Stimulated activated naive B cell treated with anti-CD40 and anti-IgM and Interleukin-4, amounts not matched to agents 10 μg/mL and 1 μg/mL and 100 μg/mL, for 72 hours (primary cell): Measurements from ENCODE around the gene MYL10.

ENCODE experiments used
- ATAC-seq, 2 donors: fragments of 150-1000 bp; cut with Tn5 transposase; replicated peaks; 2 replicates each; pipeline ENCODE4 v1.10.0; 2021; ENCODE audit warnings: moderate library complexity in 1 of 2
- DNase-seq: peaks from one replicate; pipeline ENCODE4 v3.0.0; 2021
- H3K27ac Mint-ChIP-seq: one replicate; pipeline ENCODE4 v1.8.0; 2022; ENCODE audit warnings: mild to moderate bottlenecking, mixed read lengths
- H3K27me3 Mint-ChIP-seq, 2 donors: one replicate each; pipeline ENCODE4 v1.8.0; 2022; ENCODE audit warnings: mixed read lengths in 2 of 2
- H3K36me3 Mint-ChIP-seq, 2 donors: one replicate each; pipeline ENCODE4 v1.8.0; 2022; ENCODE audit warnings: mixed read lengths in 2 of 2, mild to moderate bottlenecking in 1 of 2
- H3K4me1 Mint-ChIP-seq, 2 donors: one replicate each; pipeline ENCODE4 v1.8.0; 2022; ENCODE audit warnings: mixed read lengths in 2 of 2, mild to moderate bottlenecking in 1 of 2
- H3K4me3 Mint-ChIP-seq, 2 donors: one replicate each; pipeline ENCODE4 v1.8.0; 2022; ENCODE audit warnings: mild to moderate bottlenecking in 2 of 2, mixed read lengths in 2 of 2, moderate library complexity in 1 of 2
- H3K9me3 Mint-ChIP-seq, 2 donors: one replicate each; pipeline ENCODE4 v1.8.0; 2022; ENCODE audit warnings: mixed read lengths in 2 of 2, mild to moderate bottlenecking in 1 of 2

The MYL10 gene

DNA sequence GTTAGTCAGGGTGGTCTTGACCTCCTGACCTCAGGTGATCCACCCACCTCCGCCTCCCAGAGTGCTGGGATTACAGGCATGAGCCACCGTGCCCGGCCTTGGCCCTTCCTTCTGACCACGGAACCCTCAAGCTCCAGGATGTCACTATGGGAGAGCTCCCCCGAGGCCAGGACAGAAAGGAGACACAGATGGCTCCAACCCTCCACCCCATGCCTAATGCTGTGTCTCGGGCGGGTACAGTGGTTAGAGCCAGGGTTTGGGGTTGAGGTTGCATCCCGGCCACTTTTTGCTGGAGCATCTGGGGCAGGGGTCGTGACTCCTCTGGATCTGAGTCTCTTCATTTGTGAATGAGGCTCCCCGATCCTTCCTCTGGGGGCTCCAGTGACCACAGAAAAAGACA is 8.1 kb downstream of the MYL10 start:
- Mint-ChIP-seq H3K27me3 (peaks cover 25 to 26% of the 10 kb centered on the region in 2 donors), H3K27ac (no peak overlapping the region), H3K4me1 (peaks cover 2 to 5% of the 10 kb centered on the region in 2 donors), H3K4me3 (no peak overlapping the region), H3K36me3 (no peaks in the 10 kb centered on the region), H3K9me3 (peaks cover 0 to 2% of the 10 kb centered on the region in 2 donors)
- no peak for DNase-seq
- no peak for ATAC-seq

DNA sequence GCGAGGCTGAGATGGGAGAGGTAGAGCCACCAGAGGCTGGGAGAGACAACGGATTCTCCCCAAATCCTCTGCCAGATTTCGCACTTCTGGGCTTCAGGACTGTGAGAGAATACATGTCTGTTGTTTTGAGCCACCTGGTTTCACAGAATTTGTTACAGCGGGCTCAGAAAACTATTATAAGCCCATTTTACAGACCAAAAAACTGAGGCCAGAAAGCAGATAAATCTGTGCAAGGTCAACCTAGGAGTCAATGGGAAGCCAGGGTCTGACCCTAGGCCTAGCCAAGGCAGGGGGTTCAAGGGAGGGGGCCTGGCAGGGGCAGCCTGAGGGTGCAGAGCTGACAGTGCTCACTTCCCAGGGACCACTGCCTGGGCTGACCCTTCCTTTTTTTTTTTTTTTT is 8.7 kb downstream of the MYL10 start:
- Mint-ChIP-seq H3K4me3 (no peak overlapping the region), H3K27ac (peak overlapping the region; percentile 81), H3K27me3 (peaks cover 21 to 26% of the 10 kb centered on the region in 2 donors), H3K4me1 (peaks cover 0 to 5% of the 10 kb centered on the region in 2 donors), H3K36me3 (no peaks in the 10 kb centered on the region), H3K9me3 (peaks cover 0 to 2% of the 10 kb centered on the region in 2 donors)
- DNase-seq (no peak), ATAC-seq (no peak)

DNA sequence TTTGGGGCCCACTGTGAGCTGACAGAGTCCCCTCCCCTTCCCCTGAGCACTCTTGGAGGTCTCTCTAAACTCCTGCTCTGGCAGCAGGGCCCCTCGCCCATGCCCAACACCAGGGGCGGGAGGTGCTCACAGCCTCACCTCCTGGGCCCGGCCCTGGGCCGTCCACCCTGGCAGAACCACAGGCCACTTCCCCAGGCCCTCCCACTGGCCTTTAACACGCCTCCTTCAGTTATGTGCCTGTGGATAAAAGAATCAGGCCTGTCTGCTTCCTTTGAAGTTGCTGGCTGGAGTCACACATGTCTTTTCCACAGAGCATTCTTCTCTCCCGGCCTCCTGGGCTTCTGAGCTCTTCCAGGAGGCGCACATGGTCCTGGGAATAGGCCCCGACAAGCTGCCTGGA is 10.2 kb downstream of the MYL10 start:
- Mint-ChIP-seq H3K27me3 (peaks cover 24 to 31% of the 10 kb centered on the region in 2 donors), H3K4me1 (no peaks in the 10 kb centered on the region), H3K4me3 (no peak overlapping the region), H3K27ac (no peak overlapping the region), H3K36me3 (no peaks in the 10 kb centered on the region), H3K9me3 (peaks cover 0 to 2% of the 10 kb centered on the region in 2 donors)
- ATAC-seq (no peak), DNase-seq (no peak)

DNA sequence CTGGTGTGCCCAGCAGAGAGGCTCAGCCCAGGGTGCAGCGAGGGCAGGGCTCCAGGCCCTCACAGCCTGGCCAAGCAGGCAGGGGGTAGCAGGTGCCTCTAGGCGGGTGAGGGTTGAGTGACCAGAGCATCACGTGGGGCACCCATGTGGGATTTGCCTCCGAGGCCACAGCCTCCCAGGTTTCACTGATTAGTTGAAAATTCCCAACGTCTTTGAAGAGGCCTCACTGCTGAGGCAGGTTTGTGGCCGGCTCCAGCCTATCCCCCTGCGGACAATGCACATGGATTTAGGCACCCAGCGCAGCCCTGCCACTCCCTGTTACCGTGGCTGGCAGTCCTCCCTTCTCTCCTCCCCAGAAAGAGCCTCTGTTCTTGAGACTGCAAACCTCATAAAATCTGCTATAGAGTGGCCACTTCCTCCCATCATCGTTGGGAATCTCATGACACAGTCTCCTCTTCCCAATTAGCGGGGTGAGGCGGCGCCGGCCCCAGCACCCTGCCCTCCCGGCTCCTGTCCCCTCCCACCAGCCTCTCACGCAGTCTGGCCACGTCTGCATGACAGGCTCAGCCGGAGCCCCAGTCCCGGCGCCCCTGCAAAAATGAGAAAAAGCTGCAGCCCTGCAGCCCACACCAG is 10.8 kb downstream of the MYL10 start:
- no peak overlapping the region for H3K4me3 Mint-ChIP-seq

GRCh38 chr7:101617451-101618206 is 11.5 kb downstream of the MYL10 start:
- Mint-ChIP-seq H3K4me3 (no peak overlapping the region), H3K9me3 (peaks cover 0 to 2% of the 10 kb centered on the region in 2 donors), H3K4me1 (no peaks in the 10 kb centered on the region), H3K36me3 (no peaks in the 10 kb centered on the region), H3K27me3 (peaks cover 24 to 25% of the 10 kb centered on the region in 2 donors), H3K27ac (no peak overlapping the region)
- no peak for ATAC-seq
- DNase-seq = no peak

More for the DNA sequence above, 10.8 kb downstream of the MYL10 start:
- Mint-ChIP-seq H3K27ac (no peak overlapping the region), H3K4me1 (no peaks in the 10 kb centered on the region), H3K27me3 (peaks cover 24 to 31% of the 10 kb centered on the region in 2 donors), H3K9me3 (peaks cover 0 to 2% of the 10 kb centered on the region in 2 donors), H3K36me3 (no peaks in the 10 kb centered on the region)
- ATAC-seq (no peak), DNase-seq (no peak)

- DNase-seq (no peak), ATAC-seq (no peak)
- no peak overlapping the region for H3K4me3 Mint-ChIP-seq
- H3K27ac Mint-ChIP-seq = no peak overlapping the region
- no peaks in the 10 kb centered on the region for H3K36me3 Mint-ChIP-seq
- H3K9me3 Mint-ChIP-seq = peaks cover 0 to 2% of the 10 kb centered on the region in 2 donors
- H3K27me3 Mint-ChIP-seq = peaks cover 25% of the 10 kb centered on the region in 2 donors
- no peaks in the 10 kb centered on the region for H3K4me1 Mint-ChIP-seq
Observed at GRCh38 chr7:101615446-101615845, 13.7 kb downstream of the MYL10 start.

- Mint-ChIP-seq H3K4me3 (no peak overlapping the region), H3K27me3 (peaks cover 25 to 27% of the 10 kb centered on the region in 2 donors), H3K27ac (no peak overlapping the region), H3K9me3 (peaks cover 0 to 2% of the 10 kb centered on the region in 2 donors), H3K36me3 (no peaks in the 10 kb centered on the region), H3K4me1 (no peaks in the 10 kb centered on the region)
- DNase-seq = no peak
- ATAC-seq = no peak
Observed at GRCh38 chr7:101614939-101615302, 14.2 kb downstream of the MYL10 start.

- ATAC-seq = no peak
- Mint-ChIP-seq H3K27ac (no peak overlapping the region), H3K4me1 (no peaks in the 10 kb centered on the region), H3K9me3 (peaks cover 0 to 2% of the 10 kb centered on the region in 2 donors), H3K27me3 (peaks cover 25 to 30% of the 10 kb centered on the region in 2 donors), H3K4me3 (no peak overlapping the region), H3K36me3 (no peaks in the 10 kb centered on the region)
- DNase-seq = no peak
Observed at GRCh38 chr7:101614098-101614938, 14.8 kb downstream of the MYL10 start.

DNA sequence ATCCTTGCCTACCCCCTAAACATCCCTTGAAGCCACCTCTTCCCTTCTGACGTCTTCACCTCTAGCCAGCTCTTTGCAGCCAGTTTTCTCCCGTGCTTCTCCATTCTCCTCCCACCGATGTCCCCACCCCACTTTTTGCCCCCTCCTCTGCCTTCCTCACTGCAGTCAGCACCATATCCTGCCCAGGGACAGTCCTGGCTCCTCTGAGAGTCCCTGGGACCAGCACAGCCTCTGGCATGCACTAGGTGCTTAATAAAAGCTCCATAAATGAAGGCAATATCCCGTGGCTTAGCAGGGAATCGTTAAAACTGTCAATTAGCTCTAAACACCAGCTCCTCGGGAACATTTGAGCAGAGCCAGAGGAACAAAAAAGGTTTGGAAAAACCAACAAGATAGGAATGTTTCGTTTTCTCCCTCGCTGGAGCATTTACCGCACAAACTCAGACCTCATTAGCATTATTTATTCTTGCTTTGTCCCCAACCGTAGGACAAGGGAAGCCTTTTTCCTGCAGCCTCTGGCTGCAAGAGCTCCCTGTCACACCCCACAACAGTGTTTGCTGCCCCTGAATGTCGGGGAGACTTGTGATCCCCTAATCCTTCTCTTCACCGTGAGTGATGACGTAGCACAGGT is 16.1 kb downstream of the MYL10 start:
- Mint-ChIP-seq H3K36me3 (no peaks in the 10 kb centered on the region), H3K4me3 (no peak overlapping the region), H3K9me3 (peaks cover 0 to 2% of the 10 kb centered on the region in 2 donors), H3K27me3 (peaks cover 30 to 33% of the 10 kb centered on the region in 2 donors), H3K4me1 (no peaks in the 10 kb centered on the region), H3K27ac (no peak overlapping the region)
- DNase-seq (no peak), ATAC-seq (no peak)

- ATAC-seq = no peak
- Mint-ChIP-seq H3K36me3 (no peaks in the 10 kb centered on the region), H3K4me1 (no peaks in the 10 kb centered on the region), H3K9me3 (no peaks in the 10 kb centered on the region), H3K27me3 (peaks cover 8 to 18% of the 10 kb centered on the region in 2 donors), H3K4me3 (no peak overlapping the region), H3K27ac (no peak overlapping the region)
- DNase-seq = no peak
Observed at GRCh38 chr7:101608772-101609713, 20.1 kb downstream of the MYL10 start.

GRCh38 chr7:101606498-101606923 is 22.6 kb downstream of the MYL10 start:
- Mint-ChIP-seq H3K36me3 (no peaks in the 10 kb centered on the region), H3K4me3 (no peak overlapping the region), H3K27me3 (peaks cover 8 to 22% of the 10 kb centered on the region in 2 donors), H3K9me3 (no peaks in the 10 kb centered on the region), H3K4me1 (peaks cover 3 to 7% of the 10 kb centered on the region in 2 donors), H3K27ac (no peak overlapping the region)
- DNase-seq (no peak), ATAC-seq (no peak)

GRCh38 chr7:101605611-101606497 is 23.2 kb downstream of the MYL10 start:
- no peak for ATAC-seq
- Mint-ChIP-seq H3K27me3 (peaks cover 8 to 26% of the 10 kb centered on the region in 2 donors), H3K27ac (no peak overlapping the region), H3K9me3 (no peaks in the 10 kb centered on the region), H3K36me3 (no peaks in the 10 kb centered on the region), H3K4me3 (no peak overlapping the region), H3K4me1 (peaks cover 3 to 7% of the 10 kb centered on the region in 2 donors)
- DNase-seq = no peak
